WERI-Rb-1 (cell line): ENCODE results near the gene LIN37.

Experiments used
- DNase-seq: peaks from one replicate; pipeline ENCODE4 v3.0.0-alpha.2; 2020
- H3K27ac ChIP-seq: fragments of 250-450 bp; sonication (Bioruptor Pico); 2 replicates; pipeline ENCODE4 v1.5.1; 2020; ENCODE audit warnings: mild to moderate bottlenecking, moderate library complexity
- H3K27me3 ChIP-seq: fragments of 250-450 bp; sonication (Bioruptor Pico); 2 replicates; pipeline ENCODE4 v1.5.1; 2021; ENCODE audit warnings: mild to moderate bottlenecking, low read depth, moderate library complexity; ENCODE audit not compliant: insufficient read depth, severe bottlenecking
- H3K36me3 ChIP-seq: fragments of 250-450 bp; sonication (Bioruptor Pico); 2 replicates; pipeline ENCODE4 v1.5.1; 2020; ENCODE audit warnings: mild to moderate bottlenecking, moderate library complexity
- H3K4me3 ChIP-seq: 2 replicates; pipeline ENCODE4 v1.5.1; 2011; ENCODE audit warnings: low read depth, mild to moderate bottlenecking, control low read depth, low read length
- H3K9me3 ChIP-seq: fragments of 250-450 bp; sonication (Bioruptor Pico); 2 replicates; pipeline ENCODE4 v1.5.1; 2021; ENCODE audit warnings: mild to moderate bottlenecking, moderate library complexity; ENCODE audit not compliant: severe bottlenecking
- CTCF ChIP-seq: IDR thresholded peaks from 2 replicates; pipeline ENCODE4 v1.5.1; 2011; ENCODE audit warnings: low read depth, mild to moderate bottlenecking, control low read depth, inconsistent platforms, low read length

The LIN37 gene

GRCh38 chr19:35789195-35789977 is 41.0 kb downstream of the LIN37 start:
- no peaks in the 10 kb centered on the region for H3K27me3 ChIP-seq
- H3K4me3 ChIP-seq, result no peak overlapping the region
- DNase-seq, result no peak
- peak overlapping the region; percentile 31; the same call in 1 of the 2 replicates for H3K27ac ChIP-seq
- peaks cover 31% of the 10 kb centered on the region for H3K36me3 ChIP-seq
- TF ChIP-seq CTCF, result no peak
- H3K9me3 ChIP-seq, result no peaks in the 10 kb centered on the region

- Histone ChIP-seq H3K36me3 (peaks cover 25% of the 10 kb centered on the region), H3K4me3 (no peak overlapping the region), H3K27me3 (no peaks in the 10 kb centered on the region), H3K9me3 (no peaks in the 10 kb centered on the region), H3K27ac (peak overlapping the region; percentile 40; the same call in 1 of the 2 replicates)
- DNase-seq, result no peak
- TF ChIP-seq CTCF, result no peak
Measured at GRCh38 chr19:35789978-35790944, 41.9 kb downstream of the LIN37 start.

GRCh38 chr19:35790981-35791813 is 42.8 kb downstream of the LIN37 start:
- Histone ChIP-seq H3K27ac (peak overlapping the region; percentile 40; the same call in 1 of the 2 replicates), H3K36me3 (peaks cover 16% of the 10 kb centered on the region), H3K9me3 (no peaks in the 10 kb centered on the region), H3K4me3 (no peak overlapping the region), H3K27me3 (no peaks in the 10 kb centered on the region)
- DNase-seq, result peak; percentile 77
- peak; percentile 85 for TF ChIP-seq CTCF

GRCh38 chr19:35791814-35792279 is 43.5 kb downstream of the LIN37 start:
- Histone ChIP-seq H3K27ac (no peak overlapping the region), H3K36me3 (peaks cover 13% of the 10 kb centered on the region; the same call in 1 of the 2 replicates), H3K27me3 (no peaks in the 10 kb centered on the region), H3K9me3 (no peaks in the 10 kb centered on the region), H3K4me3 (no peak overlapping the region)
- no peak for DNase-seq
- no peak for TF ChIP-seq CTCF

GRCh38 chr19:35792312-35792711 is 43.9 kb downstream of the LIN37 start:
- TF ChIP-seq CTCF, result no peak
- Histone ChIP-seq H3K36me3 (peaks cover 11% of the 10 kb centered on the region; the same call in 1 of the 2 replicates), H3K27me3 (no peaks in the 10 kb centered on the region), H3K9me3 (no peaks in the 10 kb centered on the region), H3K4me3 (no peak overlapping the region), H3K27ac (no peak overlapping the region)
- DNase-seq, result no peak
